ENCODE data around the gene SCAPER.

DNA sequence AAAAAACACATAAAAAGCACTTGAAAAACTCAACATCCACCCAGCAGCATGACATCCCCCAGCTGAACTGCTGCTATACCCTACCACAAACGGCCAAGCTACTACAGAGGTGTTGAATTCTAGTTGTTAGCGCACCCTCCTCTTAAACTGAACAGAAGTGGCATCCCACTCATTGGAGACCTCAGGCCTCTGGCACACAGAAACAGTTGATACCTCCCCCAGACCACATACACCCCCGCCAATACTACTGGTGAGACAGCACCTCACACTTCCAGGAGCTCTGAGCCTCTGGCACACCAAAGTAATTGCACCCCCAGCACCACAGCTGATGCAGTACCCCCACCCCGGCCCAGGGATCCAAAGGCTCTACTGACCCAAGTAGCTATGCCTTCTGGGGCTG lies 190.2 kb downstream of the SCAPER start:
- TF ChIP-seq EZH2 (IDR thresholded peaks at IDR 0.05; ENCODE audit: borderline replicate concordance, low read depth, low read length, poor library complexity, severe bottlenecking): no peak
- no peak for TF ChIP-seq CTCF (conservative IDR thresholded peaks at IDR 0.05; ENCODE audit: low read depth, low read length)
